ENCODE measurements around the gene EGFL7.

Gene EGFL7

GRCh38 chr9:136658849-136659535 is 3.7 kb upstream of the EGFL7 start:
- Histone ChIP-seq H4K91ac (ENCODE audit: low read depth, low read length, poor library complexity) (peak overlapping the region; percentile 53), H3K14ac (ENCODE audit: low read length) (peak overlapping the region; percentile 38), H3K18ac (ENCODE audit: low read length) (peak overlapping the region; percentile 57), H2AFZ (ENCODE audit: low read length) (peak overlapping the region; percentile 49), H3K23ac (ENCODE audit: low read depth, low read length, poor library complexity) (no peak overlapping the region), H3K9me3 (replicated peaks in 1 of 2; ENCODE audit: control insufficient read depth in 2 of 2, insufficient read depth in 1 of 2, low read depth in 1 of 2, low read length in 2 of 2) (no peaks in the 10 kb centered on the region), H3K4me2 (ENCODE audit: insufficient read depth, low read length, poor library complexity, severe bottlenecking) (no peak overlapping the region), H2AK5ac (ENCODE audit: low read depth, low read length) (peak overlapping the region; percentile 56), H3K4me1 (ENCODE audit: control insufficient read depth in 2 of 2, insufficient read depth in 1 of 2, low read depth in 1 of 2, low read length in 2 of 2) (peaks cover 4 to 34% of the 10 kb centered on the region in 2 donors), H3K4me3 (ENCODE audit: low read length in 2 of 2) (no peak overlapping the region), H2BK12ac (ENCODE audit: low read length) (peak overlapping the region; percentile 58), H2BK5ac (ENCODE audit: low read length) (peak overlapping the region; percentile 75), H3K27ac (replicated peaks; ENCODE audit: low read length) (no peak overlapping the region), H3K4ac (ENCODE audit: low read length) (no peak overlapping the region), H3K9ac (ENCODE audit: low read depth, low read length, poor library complexity) (peak overlapping the region; percentile 44), H3K36me3 (replicated peaks in 1 of 2; ENCODE audit: control insufficient read depth in 2 of 2, insufficient read depth in 2 of 2, low read length in 2 of 2) (no peaks in the 10 kb centered on the region), H2BK120ac (ENCODE audit: low read depth, low read length) (no peak overlapping the region), H3K79me1 (ENCODE audit: low read depth, low read length) (peaks cover 3% of the 10 kb centered on the region), H2BK15ac (ENCODE audit: low read length) (peak overlapping the region; percentile 81), H3K27me3 (ENCODE audit: control insufficient read depth in 3 of 3, insufficient read depth in 3 of 3, low read depth in 1 of 3, low read length in 3 of 3) (peaks cover 0 to 16% (median 0%) of the 10 kb centered on the region in 3 experiments), H4K8ac (ENCODE audit: low read depth, low read length) (no peak overlapping the region)
- no peak for DNase-seq (ENCODE audit: low spot score)
- WGBS, 2 donors (ENCODE audit: extremely low coverage in 2 of 2, insufficient read length in 2 of 2, insufficient replicate concordance in 1 of 2): no CpG with 5 or more reads among the region's 37 CpGs

GRCh38 chr9:136659861-136660784 is 2.6 kb upstream of the EGFL7 start:
- Histone ChIP-seq H3K14ac (ENCODE audit: low read length) (peak overlapping the region; percentile 56), H2BK15ac (ENCODE audit: low read length) (peak overlapping the region; percentile 85), H3K4ac (ENCODE audit: low read length) (no peak overlapping the region), H3K4me3 (ENCODE audit: low read length in 2 of 2) (no peak overlapping the region), H3K9ac (ENCODE audit: low read depth, low read length, poor library complexity) (peak overlapping the region; percentile 21), H3K4me1 (ENCODE audit: control insufficient read depth in 2 of 2, insufficient read depth in 1 of 2, low read depth in 1 of 2, low read length in 2 of 2) (peaks cover 7 to 31% of the 10 kb centered on the region in 2 donors), H3K27me3 (ENCODE audit: control insufficient read depth in 3 of 3, insufficient read depth in 3 of 3, low read depth in 1 of 3, low read length in 3 of 3) (peaks cover 0 to 26% (median 0%) of the 10 kb centered on the region in 3 experiments), H2AFZ (ENCODE audit: low read length) (no peak overlapping the region), H3K4me2 (ENCODE audit: insufficient read depth, low read length, poor library complexity, severe bottlenecking) (no peak overlapping the region), H3K23ac (ENCODE audit: low read depth, low read length, poor library complexity) (peak overlapping the region; percentile 31), H3K79me1 (ENCODE audit: low read depth, low read length) (peaks cover 3% of the 10 kb centered on the region), H3K27ac (replicated peaks; ENCODE audit: low read length) (no peak overlapping the region), H3K18ac (ENCODE audit: low read length) (peak overlapping the region; percentile 38), H2BK5ac (ENCODE audit: low read length) (peak overlapping the region; percentile 53), H4K91ac (ENCODE audit: low read depth, low read length, poor library complexity) (peak overlapping the region; percentile 12), H4K8ac (ENCODE audit: low read depth, low read length) (peak overlapping the region; percentile 43), H3K9me3 (replicated peaks in 1 of 2; ENCODE audit: control insufficient read depth in 2 of 2, insufficient read depth in 1 of 2, low read depth in 1 of 2, low read length in 2 of 2) (no peaks in the 10 kb centered on the region), H3K36me3 (replicated peaks in 1 of 2; ENCODE audit: control insufficient read depth in 2 of 2, insufficient read depth in 2 of 2, low read length in 2 of 2) (no peaks in the 10 kb centered on the region), H2BK120ac (ENCODE audit: low read depth, low read length) (no peak overlapping the region), H2BK12ac (ENCODE audit: low read length) (peak overlapping the region; percentile 73), H2AK5ac (ENCODE audit: low read depth, low read length) (no peak overlapping the region)
- no CpG with 5 or more reads among the region's 21 CpGs for WGBS, 2 donors (ENCODE audit: extremely low coverage in 2 of 2, insufficient read length in 2 of 2, insufficient replicate concordance in 1 of 2)
- no peak for DNase-seq (ENCODE audit: low spot score)

GRCh38 chr9:136660971-136661550 is 1.7 kb upstream of the EGFL7 start:
- DNase-seq (ENCODE audit: low spot score): no peak
- no peaks in the 10 kb centered on the region for H3K36me3 ChIP-seq (replicated peaks in 1 of 2; ENCODE audit: control insufficient read depth in 2 of 2, insufficient read depth in 2 of 2, low read length in 2 of 2)
- H3K14ac ChIP-seq (ENCODE audit: low read length): peak overlapping the region; percentile 38
- H3K27ac ChIP-seq (replicated peaks; ENCODE audit: low read length): no peak overlapping the region
- H3K4me2 ChIP-seq (ENCODE audit: insufficient read depth, low read length, poor library complexity, severe bottlenecking): no peak overlapping the region
- H4K91ac ChIP-seq (ENCODE audit: low read depth, low read length, poor library complexity): no peak overlapping the region
- no peak overlapping the region for H4K8ac ChIP-seq (ENCODE audit: low read depth, low read length)
- peak overlapping the region; percentile 53 for H2BK5ac ChIP-seq (ENCODE audit: low read length)
- no peak overlapping the region for H2AFZ ChIP-seq (ENCODE audit: low read length)
- H2BK12ac ChIP-seq (ENCODE audit: low read length): no peak overlapping the region
- no peak overlapping the region for H3K23ac ChIP-seq (ENCODE audit: low read depth, low read length, poor library complexity)
- no peaks in the 10 kb centered on the region for H3K9me3 ChIP-seq (replicated peaks in 1 of 2; ENCODE audit: control insufficient read depth in 2 of 2, insufficient read depth in 1 of 2, low read depth in 1 of 2, low read length in 2 of 2)
- H3K4ac ChIP-seq (ENCODE audit: low read length): no peak overlapping the region
- H3K4me1 ChIP-seq (ENCODE audit: control insufficient read depth in 2 of 2, insufficient read depth in 1 of 2, low read depth in 1 of 2, low read length in 2 of 2): peaks cover 7 to 22% of the 10 kb centered on the region in 2 donors
- no peak overlapping the region for H3K4me3 ChIP-seq (ENCODE audit: low read length in 2 of 2)
- WGBS, 2 donors (ENCODE audit: extremely low coverage in 2 of 2, insufficient read length in 2 of 2, insufficient replicate concordance in 1 of 2): no CpG with 5 or more reads among the region's 13 CpGs
- H2BK120ac ChIP-seq (ENCODE audit: low read depth, low read length): no peak overlapping the region
- peak overlapping the region; percentile 89 for H3K18ac ChIP-seq (ENCODE audit: low read length)
- H3K27me3 ChIP-seq (ENCODE audit: control insufficient read depth in 3 of 3, insufficient read depth in 3 of 3, low read depth in 1 of 3, low read length in 3 of 3): peaks cover 0 to 27% (median 0%) of the 10 kb centered on the region in 3 experiments
- H3K9ac ChIP-seq (ENCODE audit: low read depth, low read length, poor library complexity): peak overlapping the region; percentile 84
- no peak overlapping the region for H2BK15ac ChIP-seq (ENCODE audit: low read length)
- H2AK5ac ChIP-seq (ENCODE audit: low read depth, low read length): no peak overlapping the region
- peaks cover 3% of the 10 kb centered on the region for H3K79me1 ChIP-seq (ENCODE audit: low read depth, low read length)

Data from neuronal stem cell (in vitro differentiated cells).